Stimulated activated CD4-positive, alpha-beta T cell treated with anti-CD3 and anti-CD28 coated beads, Interleukin-12 subunit alpha, Interleukin-12 subunit beta, amount 100 ng/mL, for 24 hours (primary cell): ENCODE results near the gene WBP2NL.

Experiments
- DNase-seq, 2 experiments: peaks; one replicate each; pipeline ENCODE4 v3.0.0-alpha.2; 2020; ENCODE audit warnings: low read depth in 2 of 2

WBP2NL gene

DNA sequence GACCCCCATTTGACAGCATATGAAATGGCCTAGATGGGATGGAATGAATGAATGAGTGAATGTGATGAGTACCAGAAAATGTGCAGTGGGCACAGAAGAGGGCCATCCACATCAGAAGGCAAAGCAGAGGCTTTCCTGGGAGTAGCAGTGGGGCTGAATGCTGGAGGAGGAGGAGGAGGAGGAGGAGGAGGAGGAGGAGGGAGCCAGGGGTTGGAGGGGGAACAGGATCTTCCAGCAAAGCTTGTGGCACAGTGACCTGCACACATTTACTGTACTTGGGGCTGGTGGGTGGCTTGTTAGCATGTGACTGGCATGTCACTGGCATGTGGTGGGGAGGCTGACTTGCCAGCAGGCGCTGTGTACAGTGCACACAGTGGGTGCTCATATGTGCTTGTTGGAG, 19.9 kb upstream of the WBP2NL start:
- DNase-seq: no peak

DNA sequence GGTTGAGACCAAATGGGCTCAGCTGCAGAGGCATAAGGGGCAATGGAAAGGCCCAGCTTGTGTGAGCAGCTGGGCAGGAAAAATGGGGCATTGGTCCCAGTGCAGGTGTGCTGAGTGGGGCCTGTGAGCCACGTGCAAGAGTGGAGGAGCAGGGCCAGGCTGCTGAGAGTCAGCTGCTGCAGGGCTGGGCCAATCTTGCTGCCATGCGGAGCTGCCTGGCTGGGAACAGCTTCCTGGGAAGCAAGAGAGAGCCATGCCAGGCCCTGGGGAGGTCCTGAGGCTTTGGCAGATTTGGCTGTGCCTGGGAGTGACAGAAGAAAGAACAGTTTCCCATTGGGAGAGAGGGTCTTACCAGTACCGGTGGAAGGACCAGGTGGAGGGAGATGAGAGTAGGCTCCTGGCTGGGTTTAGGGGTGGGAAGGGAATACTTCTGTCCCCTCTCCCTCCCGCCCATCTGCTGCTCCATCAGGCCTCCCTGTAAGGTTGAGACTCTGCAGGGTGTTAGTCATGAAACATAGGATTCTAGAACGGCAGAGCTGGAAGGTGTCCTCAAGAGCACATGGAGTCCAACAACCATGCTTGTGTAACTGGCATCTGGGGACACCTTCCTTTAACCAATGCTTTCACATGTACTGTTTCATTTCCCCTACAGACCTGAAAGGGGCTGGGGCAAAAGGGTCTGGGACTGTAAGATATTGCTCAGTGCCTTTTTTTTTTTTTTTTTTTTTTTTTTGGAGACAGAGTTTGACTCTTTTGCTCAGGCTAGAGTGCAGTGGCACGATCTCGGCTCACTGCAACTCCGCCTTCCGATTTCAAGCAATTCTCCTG, 19.0 kb upstream of the WBP2NL start:
- DNase-seq: no peak

DNA sequence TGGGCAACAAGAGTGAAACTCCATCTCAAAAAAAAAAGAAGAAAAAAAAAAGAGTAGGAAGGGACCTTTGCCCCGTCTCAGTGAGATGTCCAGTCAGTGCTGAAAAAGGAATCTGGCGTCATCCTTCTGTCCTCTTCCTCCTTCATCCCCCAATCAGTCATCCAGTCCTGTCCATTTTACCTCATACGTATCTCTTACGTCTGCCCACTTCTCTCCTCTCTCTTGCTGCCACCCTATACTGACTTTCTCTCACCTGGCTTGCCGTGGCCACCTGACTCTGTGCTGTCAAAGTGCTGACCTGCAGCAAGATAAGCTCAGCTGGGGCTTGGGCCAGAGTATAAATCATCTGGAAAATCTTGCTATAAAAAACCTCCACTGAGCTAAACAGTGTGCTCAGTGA, 15.7 kb upstream of the WBP2NL start:
- no peak for DNase-seq

DNA sequence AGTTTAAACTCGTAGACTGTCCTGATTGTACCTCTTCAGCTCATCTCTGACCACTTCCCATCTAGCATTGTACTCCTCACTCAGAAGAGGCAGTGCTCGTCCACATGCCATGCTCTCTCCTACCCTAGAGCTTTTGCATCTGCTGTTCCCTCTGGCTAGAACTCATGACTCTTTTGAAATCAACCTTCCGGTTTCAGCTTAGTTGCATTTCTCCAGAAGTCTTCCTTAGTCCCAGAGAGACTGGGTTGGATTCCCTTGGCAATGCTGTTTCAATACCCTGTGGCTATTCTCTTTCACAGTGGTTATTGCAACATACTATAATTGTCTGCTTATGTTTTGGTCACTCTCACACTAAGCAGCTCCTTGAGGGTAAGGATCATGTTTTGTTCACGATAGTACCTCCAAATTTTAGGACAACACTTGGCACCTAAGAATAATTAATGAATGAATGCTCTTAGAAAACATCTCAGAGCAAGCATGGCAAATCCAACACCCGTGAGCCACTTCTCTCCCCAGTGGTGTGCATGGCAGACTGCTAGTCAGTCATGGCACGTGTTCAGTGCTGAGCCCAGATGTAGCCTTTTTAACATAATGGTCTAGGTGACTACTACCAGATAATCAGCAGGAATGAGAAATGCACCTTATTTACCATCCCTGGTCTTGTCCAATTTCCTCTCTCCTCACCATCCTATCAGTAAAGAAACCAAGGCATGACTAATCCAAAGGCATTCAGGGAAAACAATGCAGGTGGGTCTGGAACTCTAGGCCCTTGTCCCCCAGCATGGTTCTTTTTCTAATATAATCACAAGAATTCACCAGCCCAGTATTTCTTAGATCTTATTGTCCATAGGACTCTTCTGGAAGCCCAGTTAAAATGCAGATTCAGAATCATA, 14.8 kb upstream of the WBP2NL start:
- no peak for DNase-seq

DNA sequence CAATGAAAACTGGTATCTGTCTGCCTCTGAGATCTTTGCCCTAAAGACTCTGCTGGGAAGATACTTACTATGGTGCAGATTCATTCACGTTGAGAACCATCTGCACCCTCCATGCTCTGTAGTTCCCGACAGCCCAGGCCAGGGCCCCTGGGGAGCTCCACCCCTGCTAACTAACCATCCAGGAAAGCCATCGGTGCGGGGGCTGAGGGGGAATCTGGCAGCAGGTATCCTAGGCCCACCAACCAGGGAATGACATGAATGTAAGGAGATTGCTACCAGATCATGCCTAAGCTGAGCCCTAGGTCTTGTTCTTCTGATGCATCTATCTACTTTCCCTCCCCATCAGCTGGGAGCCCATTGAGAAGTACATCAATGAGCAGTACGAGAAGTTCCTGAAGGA, 11.3 kb upstream of the WBP2NL start:
- no peak for DNase-seq

DNA sequence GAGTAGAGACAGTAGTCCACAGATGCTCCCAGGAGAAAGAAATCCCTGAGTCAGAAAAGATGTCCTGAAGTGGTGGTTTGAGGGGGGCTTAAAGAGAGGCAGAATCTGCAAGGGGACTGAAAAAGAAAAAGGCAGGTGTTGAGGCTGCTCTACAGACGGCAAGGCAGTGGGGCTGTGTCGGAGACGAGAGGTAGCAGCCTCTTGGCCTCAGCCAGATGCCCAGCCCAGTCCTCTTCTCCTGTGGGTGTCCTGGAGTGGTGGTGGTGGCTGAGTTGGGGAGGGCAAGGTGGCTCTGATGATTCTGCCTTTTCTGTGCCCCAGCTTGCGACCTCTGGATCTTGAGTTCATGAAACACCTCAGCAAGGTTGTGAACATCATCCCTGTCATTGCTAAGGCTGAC, 9.3 kb upstream of the WBP2NL start:
- DNase-seq: no peak

DNA sequence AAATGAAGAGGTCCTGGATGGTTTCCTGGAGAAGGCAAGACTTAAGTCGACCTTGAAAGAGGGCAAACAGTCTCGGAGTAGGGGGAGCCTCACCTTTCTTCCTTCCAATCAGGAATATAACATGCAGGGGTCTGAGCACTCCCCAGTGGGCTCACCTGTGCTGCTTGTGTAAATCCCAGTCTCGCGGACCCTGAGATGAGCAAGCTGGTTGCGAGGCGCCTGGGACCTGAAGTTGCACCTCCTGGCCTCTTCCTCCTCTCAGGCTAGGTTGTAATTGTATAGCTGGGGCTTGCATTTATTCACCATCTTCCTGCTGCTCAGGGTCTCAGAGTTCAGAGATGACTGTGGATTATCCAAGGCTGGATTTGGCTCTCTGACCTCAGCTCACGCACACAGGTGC, 7.5 kb upstream of the WBP2NL start:
- no peak for DNase-seq

DNA sequence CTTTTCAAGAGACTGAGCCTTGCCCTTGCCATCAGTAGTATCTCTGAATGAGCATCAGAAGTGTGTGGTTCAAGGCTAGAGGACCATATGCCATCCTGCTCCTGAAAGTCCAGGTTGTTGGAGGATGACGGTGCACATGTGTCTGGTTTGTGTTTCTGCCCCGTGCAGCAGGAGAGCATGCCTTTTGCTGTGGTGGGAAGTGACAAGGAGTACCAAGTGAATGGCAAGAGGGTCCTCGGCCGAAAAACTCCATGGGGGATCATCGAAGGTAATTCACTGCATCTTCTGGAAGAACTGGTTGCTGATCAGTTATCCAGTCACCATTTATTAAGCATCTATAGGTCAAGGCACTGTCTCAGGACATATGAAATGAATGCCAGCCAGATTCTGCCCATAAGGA, 6.1 kb upstream of the WBP2NL start:
- DNase-seq: no peak

DNA sequence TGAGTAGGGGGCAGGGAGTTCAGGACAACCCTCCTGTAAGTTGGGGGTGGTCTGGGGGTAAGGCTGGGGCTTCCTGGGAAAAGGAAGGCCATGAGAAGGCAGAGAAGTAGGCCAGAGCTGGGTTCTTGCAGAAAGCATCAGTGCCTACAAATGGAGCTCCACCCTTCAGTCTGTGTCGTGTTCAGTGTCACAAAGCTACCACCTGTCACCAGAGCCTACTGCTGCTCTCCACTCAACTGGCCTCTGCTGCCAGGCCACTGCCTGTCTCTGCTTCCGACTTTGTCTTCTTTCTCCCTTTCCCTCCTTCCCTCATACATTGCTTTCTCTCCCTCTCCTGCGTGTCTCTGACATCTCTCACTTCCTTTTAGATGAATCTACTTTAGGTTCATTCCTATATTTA, 3.4 kb upstream of the WBP2NL start:
- no peak for DNase-seq

DNA sequence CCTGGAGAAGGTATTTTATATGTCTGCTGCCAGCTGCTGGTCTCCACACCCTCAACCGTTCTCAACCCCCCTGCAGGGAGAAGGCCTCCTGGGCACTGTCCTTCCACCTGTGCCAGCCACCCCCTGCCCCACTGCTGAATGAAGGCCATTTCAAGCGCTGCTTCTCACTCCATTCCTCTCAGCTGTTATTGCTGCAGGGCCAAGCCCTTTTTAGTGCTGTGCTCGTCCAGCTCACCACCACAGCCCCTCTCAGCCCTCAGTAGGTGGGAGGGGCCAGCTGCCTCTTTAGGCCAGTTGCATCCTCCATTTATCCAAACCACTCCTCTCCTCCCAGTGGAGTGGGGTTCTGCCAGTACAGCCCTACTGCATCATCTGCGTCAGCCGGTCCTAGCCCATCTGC, 1.8 kb upstream of the WBP2NL start:
- no peak for DNase-seq

DNA sequence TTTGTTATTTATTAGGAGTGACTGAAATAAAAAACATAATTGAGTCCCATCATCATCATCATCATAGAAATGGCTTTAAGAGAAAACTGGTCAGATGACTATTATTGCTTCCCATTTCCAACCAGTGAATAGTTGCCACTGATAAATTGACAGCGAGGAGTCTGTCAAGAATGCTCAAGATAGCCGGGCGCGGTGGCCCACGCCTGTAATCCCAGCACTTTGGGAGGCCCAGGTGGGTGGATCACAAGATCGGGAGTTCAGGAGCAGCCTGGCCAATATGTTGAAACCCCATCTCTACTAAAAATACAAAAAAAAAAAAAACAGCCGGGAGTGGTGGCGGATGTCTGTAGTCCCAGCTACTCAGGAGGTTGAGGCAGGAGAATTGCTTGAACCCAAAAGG, 1.9 kb downstream of the WBP2NL start:
- DNase-seq: no peak

DNA sequence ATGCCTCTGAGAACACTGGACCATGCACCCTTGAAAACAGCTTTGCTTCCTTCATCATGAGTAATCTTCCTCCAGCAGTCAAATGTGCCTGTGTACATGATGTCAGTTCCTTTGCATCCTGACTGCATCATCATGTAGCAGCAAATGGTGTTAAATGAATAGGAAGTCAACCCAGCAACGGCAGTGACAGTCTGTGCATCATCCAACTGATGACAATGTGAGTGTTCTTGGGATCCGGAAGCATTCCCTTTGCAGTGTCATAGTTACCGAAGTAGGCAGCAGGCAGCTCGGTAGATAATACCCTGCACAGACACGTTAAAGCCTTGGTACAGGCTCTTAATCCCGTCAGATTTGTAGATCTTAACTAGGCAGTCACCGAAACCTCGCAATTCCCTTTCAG, 2.5 kb downstream of the WBP2NL start:
- DNase-seq: no peak

DNA sequence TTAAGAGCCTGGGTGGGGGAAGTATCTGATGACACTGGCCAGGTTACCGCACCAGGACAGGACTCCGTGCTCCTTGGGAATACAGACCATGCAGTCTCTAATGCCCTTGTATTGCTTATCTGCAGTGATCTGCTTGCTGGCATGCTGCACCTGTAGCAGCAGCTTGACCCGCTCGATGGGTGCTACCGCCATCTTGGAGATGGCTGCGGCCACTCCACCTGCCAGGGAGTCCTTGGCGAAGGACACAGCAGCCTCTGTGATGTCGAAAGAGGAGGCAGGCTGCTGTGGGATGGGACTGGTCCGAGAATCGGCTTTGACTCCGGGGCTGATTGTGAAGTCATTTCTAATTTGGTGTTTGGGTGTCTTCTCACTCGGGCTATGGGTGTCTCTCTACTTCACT, 3.1 kb downstream of the WBP2NL start:
- DNase-seq: no peak

DNA sequence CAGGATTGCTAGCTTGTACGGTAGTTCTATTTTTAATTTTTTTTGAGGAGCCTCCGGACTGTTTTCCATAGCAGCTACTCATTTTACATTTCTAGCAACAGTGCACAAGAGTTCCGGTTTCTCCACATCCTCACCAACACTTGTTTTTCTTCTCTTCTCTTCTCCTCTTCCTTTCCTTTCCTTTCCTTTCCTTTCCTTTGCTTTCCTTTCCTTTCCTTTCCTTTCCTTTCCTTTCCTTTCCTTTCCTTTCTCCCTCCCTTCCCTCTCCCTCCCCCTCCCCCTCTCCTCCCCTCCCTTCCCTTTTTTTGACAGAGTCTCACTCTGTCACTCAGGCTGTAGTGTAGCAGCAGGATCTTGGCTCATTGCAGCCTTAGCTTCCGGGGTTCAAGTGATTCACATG, 9.3 kb downstream of the WBP2NL start:
- DNase-seq: no peak

DNA sequence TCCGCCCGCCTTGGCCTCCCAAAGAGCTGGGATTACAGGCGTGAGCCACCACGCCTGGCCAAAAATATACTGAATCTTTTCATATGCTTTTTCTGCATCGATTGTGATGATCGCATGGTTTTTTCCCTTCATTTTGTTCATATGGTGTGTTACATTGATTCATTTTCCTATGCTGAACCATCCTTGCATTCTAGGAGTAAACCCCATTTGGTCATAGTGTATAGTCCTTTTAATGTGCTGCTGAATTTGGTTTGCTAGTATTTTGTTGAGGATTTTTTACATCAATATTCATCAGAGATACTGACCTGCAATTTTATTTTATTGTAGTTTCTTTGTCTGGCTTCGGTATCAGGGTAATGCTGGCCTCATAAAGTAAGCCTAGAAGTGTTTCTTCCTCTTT, 12.2 kb downstream of the WBP2NL start:
- no peak for DNase-seq

DNA sequence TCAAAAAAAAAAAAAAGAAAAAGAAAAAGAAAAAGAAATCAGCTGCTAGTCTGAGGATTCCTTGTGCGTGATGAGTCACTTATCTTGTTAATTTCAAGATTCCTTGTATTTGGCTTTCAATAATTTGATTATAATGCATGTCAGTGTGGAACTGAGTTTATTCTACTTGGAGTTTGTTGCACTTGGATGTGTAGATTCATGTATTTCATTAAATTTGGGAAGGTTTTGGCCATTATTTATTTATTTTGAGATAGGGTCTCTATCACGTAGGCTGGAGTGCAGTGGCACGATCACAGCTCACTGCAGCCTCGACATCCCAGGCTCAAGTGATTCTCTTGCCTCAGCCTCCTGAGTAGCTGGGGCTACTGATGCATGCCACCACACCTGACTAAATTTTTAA, 14.8 kb downstream of the WBP2NL start:
- DNase-seq: no peak

DNA sequence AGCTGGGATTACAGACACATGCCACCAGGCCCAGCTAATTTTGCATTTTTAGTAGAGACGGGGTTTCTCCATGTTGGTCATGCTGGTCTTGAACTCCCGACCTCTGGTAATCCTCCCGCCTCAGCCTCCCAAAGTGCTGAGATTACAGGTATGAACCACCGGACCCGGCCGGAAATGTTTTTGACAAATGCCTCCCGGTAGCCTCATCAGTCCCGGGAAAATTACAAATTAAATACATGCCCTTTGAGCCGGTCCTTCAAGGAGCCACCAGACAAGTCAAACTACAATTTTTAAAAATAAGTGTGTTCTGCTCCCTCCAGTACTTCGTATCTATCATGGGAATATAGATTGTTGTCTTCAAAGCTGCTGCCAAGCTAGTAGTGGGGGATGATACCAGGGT, 17.5 kb downstream of the WBP2NL start:
- no peak for DNase-seq

DNA sequence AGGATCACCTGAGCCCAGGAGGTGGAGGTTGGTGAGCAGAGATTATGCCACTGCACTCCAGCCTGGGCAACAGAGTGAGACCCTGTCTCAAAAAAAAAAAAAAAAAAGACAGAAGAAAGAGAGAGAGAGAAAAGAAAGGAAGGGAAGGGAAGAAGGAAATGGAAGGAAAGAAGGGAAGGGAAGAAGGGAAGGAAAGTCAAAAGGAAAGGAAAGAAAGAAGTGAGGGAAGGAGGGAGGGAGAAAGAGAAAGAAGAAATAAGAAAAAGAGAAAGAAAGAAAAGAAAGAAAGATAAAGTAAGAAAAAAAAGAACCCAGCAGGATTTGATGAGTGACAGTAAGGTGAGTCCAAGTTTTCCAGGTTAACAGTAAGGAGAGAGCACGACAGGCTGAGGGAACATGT, 19.6 kb downstream of the WBP2NL start:
- no peak for DNase-seq

DNA sequence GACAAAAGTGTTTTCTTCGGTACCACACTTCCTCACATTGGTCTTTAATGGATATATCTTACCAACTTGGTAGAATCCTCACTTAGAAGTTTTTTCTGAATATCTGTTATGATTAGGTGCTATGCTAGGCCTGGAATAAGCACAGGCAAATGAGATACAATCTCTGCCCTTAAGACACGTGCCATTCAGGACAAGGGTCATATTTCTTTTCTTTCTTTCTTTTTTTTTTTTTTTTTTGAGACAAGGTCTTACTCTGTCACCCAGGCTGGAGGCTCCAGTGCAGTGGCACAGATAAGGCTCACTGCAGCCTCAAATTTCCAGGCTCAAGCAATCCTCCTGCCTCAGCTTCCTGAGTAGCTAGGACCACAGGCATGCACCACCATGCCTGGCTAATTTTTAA, 23.0 kb downstream of the WBP2NL start:
- DNase-seq: no peak

DNA sequence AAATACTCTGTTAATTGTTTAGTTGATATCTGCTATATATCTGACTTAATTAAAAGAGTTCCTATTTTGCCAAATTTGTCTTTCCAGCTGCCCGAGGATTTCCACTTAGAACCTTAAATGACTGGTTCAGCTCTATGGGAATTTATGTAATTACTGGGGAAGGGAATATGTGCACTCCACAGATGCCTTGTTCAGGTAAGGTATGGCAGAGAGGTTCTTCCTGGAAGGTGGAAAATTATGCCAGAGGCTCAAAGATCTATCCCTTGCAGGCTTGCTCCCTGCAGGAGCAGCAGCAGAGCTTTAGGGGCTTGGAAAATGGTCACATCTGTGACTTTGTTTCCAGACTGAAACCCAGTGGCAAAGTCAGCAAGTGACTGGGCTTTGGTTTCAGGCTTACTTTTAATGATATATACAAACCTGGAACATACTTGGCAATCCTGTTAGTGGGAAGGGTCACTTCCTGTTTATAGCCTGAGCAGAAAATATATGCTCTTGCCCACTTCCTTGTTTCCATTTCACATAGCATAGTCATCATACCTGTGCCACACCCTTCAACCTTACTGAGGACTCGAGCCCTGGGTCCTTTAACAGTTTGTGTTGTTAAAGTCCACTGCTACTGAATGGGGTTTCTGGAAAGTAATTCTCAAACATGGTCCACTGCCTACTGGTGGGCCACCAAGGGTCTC, 23.7 kb downstream of the WBP2NL start:
- no peak for DNase-seq

DNA sequence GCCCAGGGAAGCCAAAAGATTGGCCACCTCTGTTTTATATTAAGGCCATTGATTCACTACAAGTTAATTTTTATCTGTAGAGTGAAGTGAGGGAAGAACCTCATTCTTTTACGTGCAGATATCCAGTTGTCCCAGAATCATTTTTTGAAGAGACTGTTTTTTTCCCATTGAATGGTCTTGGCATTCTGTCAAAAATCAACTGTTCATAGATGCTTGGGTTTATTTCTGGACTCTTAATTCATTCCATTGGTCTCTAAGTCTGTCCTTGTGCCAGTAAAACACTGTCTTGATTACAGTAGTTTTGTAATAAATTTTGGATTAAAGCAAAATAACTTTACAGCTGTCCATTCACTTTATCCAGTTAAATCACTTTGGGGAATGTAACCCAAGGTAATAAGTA, 26.8 kb downstream of the WBP2NL start:
- DNase-seq: no peak

DNA sequence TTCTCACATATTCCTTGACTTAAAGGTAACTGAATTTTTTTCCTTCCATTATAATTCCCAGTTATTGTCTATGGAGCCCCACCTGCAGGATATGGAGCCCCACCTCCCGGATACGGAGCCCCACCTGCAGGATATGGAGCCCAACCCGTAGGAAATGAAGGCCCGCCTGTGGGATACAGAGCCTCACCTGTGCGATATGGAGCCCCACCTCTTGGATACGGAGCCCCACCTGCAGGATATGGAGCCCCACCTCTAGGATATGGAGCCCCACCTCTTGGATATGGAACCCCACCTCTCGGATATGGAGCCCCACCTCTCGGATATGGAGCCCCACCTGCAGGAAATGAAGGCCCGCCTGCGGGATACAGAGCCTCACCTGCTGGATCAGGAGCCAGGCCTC, 28.1 kb downstream of the WBP2NL start:
- no peak for DNase-seq
